Measurements from ENCODE around the gene HSPA4L. TPM values are rescaled to one million over a fixed set of nuclear protein-coding genes. Genes with fewer than 3 reads are reported as not detected.

HSPA4L gene
- total and polyA plus RNA-seq, 2 experiments from 2014 or later: 3.5 to 4.2 TPM

- no peak overlapping the region for H3K27ac ChIP-seq (ENCODE audit: low read depth)
- no peaks in the 10 kb centered on the region for H4K20me1 ChIP-seq (replicated peaks; ENCODE audit: insufficient read depth)
- H3K36me3 ChIP-seq (ENCODE audit: insufficient read depth): no peaks in the 10 kb centered on the region
- no peak overlapping the region for H3K4me3 ChIP-seq
- no peak for TF ChIP-seq EZH2 (IDR thresholded peaks at IDR 0.05; ENCODE audit: low read depth, unreplicated experiment)
- TF ChIP-seq ZNF462 (CRISPR knock-in tag; IDR thresholded peaks at IDR 0.05): no peak
- TF ChIP-seq CREB1 (CRISPR knock-in tag; IDR thresholded peaks at IDR 0.05; ENCODE audit: low read depth): no peak
- TF ChIP-seq POLR2AphosphoS5 (IDR thresholded peaks at IDR 0.05; ENCODE audit: low read depth): no peak
- no peak for TF ChIP-seq EZH2phosphoT487 (IDR thresholded peaks at IDR 0.05; ENCODE audit: unreplicated experiment)
- no peak for TF ChIP-seq ETS1 (IDR thresholded peaks at IDR 0.05)
- TF ChIP-seq ZNF114 (CRISPR knock-in tag; IDR thresholded peaks at IDR 0.05): no peak
- no peak for TF ChIP-seq STAT1 (IDR thresholded peaks at IDR 0.05; ENCODE audit: unreplicated experiment)
- no peak for TF ChIP-seq CTCF (conservative IDR thresholded peaks at IDR 0.05; ENCODE audit: low read depth in 2 of 2)
- TF ChIP-seq NANOG (IDR thresholded peaks at IDR 0.05; ENCODE audit: borderline replicate concordance): no peak
- TF ChIP-seq JUNB (IDR thresholded peaks at IDR 0.05; ENCODE audit: unreplicated experiment): no peak
- no peak for TF ChIP-seq ZNF331 (CRISPR knock-in tag; IDR thresholded peaks at IDR 0.05; ENCODE audit: low read depth)
- TF ChIP-seq REST (IDR thresholded peaks at IDR 0.05; ENCODE audit: unreplicated experiment): no peak
- ATAC-seq (no peak), DNase-seq (ENCODE audit: low spot score) (no peak)
- H2AFZ ChIP-seq: no peak overlapping the region
- Mint-ChIP-seq H3K36me3 (ENCODE audit: low read depth) (no peaks in the 10 kb centered on the region), H3K9me3 (no peaks in the 10 kb centered on the region), H3K27ac (no peak overlapping the region), H3K4me3 (no peak overlapping the region), H3K27me3 (ENCODE audit: insufficient read depth, low read depth, poor library complexity) (no peaks in the 10 kb centered on the region), H3K4me1 (0 out of 3 replicates have a peak, but pooled peaks cover 3% of the 10 kb centered on the region)
- H3K4me1 ChIP-seq (ENCODE audit: insufficient read depth): no peaks in the 10 kb centered on the region
- H3K4me2 ChIP-seq: no peak overlapping the region
- H3K79me2 ChIP-seq (replicated peaks; ENCODE audit: insufficient read depth): no peaks in the 10 kb centered on the region
- no peaks in the 10 kb centered on the region for H3K27me3 ChIP-seq (ENCODE audit: insufficient read depth)
- no peaks in the 10 kb centered on the region for H3F3A ChIP-seq (replicated peaks; ENCODE audit: low read depth)
- no peaks in the 10 kb centered on the region for H3K9me2 ChIP-seq (ENCODE audit: insufficient read depth)
Observed at GRCh38 chr4:127734976-127735375, 47.1 kb upstream of the HSPA4L start.

Data from GM23338 (cell line).